ENCODE data around the gene RIC8A. TPM values are rescaled to one million over a fixed set of nuclear protein-coding genes. Genes with fewer than 3 reads are reported as not detected.

RIC8A gene
- total and polyA plus RNA-seq, 9 of the 15 experiments (the other 6 are each of a cell fraction or from before 2014, with no cell fraction given) = 10.7 to 108 (median 72.1) TPM

DNA sequence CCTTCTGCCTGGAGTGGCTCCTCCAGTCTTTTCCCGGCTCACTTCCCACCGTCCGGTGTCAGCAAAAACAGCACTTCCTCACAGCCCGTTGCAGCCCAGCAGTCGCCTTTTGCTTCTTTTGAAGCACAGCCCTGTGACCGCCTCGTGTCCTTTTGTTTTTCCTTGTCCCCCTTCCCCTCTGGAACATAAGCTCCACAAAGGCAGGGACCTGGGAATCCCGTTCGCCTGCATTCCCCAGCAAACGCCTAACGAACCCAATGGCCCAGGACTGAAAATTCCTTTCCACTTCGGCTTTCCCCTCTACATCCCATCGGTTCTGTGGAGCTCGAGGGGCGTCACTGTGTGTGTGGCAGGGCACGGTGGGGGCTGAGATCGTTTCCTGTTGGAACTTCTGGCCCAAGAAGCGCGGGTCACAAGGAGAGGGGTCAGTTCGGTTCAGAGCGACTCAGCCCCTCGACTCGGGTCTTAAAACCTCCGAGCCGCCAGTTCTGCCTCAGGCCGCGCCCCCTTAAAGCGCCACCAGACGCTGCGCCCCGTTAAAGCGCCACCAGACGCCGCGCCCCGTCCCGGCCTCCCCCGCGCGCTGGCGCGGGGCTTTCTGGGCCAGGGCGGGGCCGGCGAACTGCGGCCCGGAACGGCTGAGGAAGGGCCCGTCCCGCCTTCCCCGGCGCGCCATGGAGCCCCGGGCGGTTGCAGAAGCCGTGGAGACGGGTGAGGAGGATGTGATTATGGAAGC, 841 bp downstream of the RIC8A start (continued):
- TF ChIP-seq, protein P1, sequence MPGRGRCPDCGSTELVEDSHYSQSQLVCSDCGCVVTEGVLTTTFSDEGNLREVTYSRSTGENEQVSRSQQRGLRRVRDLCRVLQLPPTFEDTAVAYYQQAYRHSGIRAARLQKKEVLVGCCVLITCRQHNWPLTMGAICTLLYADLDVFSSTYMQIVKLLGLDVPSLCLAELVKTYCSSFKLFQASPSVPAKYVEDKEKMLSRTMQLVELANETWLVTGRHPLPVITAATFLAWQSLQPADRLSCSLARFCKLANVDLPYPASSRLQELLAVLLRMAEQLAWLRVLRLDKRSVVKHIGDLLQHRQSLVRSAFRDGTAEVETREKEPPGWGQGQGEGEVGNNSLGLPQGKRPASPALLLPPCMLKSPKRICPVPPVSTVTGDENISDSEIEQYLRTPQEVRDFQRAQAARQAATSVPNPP (IDR thresholded peaks at IDR 0.05; ENCODE audit: borderline replicate concordance, insufficient read depth, insufficient read length) = no peak
- TF ChIP-seq FOXK2 (conservative IDR thresholded peaks at IDR 0.05 in 1 of 2, IDR thresholded peaks at IDR 0.05 in 1 of 2; ENCODE audit: low read depth in 2 of 2) = no peak
- TF ChIP-seq RBM25 (IDR thresholded peaks at IDR 0.05; ENCODE audit: low read depth, low read length, severe bottlenecking) = no peak
- TF ChIP-seq POLR2AphosphoS5 (IDR thresholded peaks at IDR 0.05; ENCODE audit: control insufficient read depth, insufficient read depth, low read depth, low read length) = peak; percentile 67
- no peak for TF ChIP-seq GTF2A2 (tag; IDR thresholded peaks at IDR 0.05)
- TF ChIP-seq, protein P2, sequence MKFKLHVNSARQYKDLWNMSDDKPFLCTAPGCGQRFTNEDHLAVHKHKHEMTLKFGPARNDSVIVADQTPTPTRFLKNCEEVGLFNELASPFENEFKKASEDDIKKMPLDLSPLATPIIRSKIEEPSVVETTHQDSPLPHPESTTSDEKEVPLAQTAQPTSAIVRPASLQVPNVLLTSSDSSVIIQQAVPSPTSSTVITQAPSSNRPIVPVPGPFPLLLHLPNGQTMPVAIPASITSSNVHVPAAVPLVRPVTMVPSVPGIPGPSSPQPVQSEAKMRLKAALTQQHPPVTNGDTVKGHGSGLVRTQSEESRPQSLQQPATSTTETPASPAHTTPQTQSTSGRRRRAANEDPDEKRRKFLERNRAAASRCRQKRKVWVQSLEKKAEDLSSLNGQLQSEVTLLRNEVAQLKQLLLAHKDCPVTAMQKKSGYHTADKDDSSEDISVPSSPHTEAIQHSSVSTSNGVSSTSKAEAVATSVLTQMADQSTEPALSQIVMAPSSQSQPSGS (CRISPR knock-in tag; IDR thresholded peaks at IDR 0.05) = no peak
- TF ChIP-seq, protein P3, sequence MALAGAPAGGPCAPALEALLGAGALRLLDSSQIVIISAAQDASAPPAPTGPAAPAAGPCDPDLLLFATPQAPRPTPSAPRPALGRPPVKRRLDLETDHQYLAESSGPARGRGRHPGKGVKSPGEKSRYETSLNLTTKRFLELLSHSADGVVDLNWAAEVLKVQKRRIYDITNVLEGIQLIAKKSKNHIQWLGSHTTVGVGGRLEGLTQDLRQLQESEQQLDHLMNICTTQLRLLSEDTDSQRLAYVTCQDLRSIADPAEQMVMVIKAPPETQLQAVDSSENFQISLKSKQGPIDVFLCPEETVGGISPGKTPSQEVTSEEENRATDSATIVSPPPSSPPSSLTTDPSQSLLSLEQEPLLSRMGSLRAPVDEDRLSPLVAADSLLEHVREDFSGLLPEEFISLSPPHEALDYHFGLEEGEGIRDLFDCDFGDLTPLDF (CRISPR knock-in tag; IDR thresholded peaks at IDR 0.05) = no peak
- TF ChIP-seq GTF2F1 (IDR thresholded peaks at IDR 0.05; ENCODE audit: low read depth, low read length) = no peak
- no peak for TF ChIP-seq YBX1 (IDR thresholded peaks at IDR 0.05)
- no peak for TF ChIP-seq JUNB (CRISPR knock-in tag; conservative IDR thresholded peaks at IDR 0.05)
- TF ChIP-seq TGIF2 (CRISPR knock-in tag; IDR thresholded peaks at IDR 0.05) = no peak
- TF ChIP-seq, protein P4, sequence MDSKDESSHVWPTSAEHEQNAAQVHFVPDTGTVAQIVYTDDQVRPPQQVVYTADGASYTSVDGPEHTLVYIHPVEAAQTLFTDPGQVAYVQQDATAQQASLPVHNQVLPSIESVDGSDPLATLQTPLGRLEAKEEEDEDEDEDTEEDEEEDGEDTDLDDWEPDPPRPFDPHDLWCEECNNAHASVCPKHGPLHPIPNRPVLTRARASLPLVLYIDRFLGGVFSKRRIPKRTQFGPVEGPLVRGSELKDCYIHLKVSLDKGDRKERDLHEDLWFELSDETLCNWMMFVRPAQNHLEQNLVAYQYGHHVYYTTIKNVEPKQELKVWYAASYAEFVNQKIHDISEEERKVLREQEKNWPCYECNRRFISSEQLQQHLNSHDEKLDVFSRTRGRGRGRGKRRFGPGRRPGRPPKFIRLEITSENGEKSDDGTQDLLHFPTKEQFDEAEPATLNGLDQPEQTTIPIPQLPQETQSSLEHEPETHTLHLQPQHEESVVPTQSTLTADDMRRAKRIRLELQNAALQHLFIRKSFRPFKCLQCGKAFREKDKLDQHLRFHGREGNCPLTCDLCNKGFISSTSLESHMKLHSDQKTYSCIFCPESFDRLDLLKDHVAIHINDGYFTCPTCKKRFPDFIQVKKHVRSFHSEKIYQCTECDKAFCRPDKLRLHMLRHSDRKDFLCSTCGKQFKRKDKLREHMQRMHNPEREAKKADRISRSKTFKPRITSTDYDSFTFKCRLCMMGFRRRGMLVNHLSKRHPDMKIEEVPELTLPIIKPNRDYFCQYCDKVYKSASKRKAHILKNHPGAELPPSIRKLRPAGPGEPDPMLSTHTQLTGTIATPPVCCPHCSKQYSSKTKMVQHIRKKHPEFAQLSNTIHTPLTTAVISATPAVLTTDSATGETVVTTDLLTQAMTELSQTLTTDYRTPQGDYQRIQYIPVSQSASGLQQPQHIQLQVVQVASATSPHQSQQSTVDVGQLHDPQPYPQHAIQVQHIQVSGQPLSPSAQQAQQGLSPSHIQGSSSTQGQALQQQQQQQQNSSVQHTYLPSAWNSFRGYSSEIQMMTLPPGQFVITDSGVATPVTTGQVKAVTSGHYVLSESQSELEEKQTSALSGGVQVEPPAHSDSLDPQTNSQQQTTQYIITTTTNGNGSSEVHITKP (IDR thresholded peaks at IDR 0.05; ENCODE audit: partially characterized antibody) = no peak
- TF ChIP-seq CCNT2 (IDR thresholded peaks at IDR 0.05; ENCODE audit: borderline replicate concordance, extremely low read depth, insufficient read length, low read depth, low read length) = peak; percentile 93
- no peak for TF ChIP-seq RAD21 (CRISPR knock-in tag; conservative IDR thresholded peaks at IDR 0.05 in 1 of 2, IDR thresholded peaks at IDR 0.05 in 1 of 2)
- TF ChIP-seq, protein P5, sequence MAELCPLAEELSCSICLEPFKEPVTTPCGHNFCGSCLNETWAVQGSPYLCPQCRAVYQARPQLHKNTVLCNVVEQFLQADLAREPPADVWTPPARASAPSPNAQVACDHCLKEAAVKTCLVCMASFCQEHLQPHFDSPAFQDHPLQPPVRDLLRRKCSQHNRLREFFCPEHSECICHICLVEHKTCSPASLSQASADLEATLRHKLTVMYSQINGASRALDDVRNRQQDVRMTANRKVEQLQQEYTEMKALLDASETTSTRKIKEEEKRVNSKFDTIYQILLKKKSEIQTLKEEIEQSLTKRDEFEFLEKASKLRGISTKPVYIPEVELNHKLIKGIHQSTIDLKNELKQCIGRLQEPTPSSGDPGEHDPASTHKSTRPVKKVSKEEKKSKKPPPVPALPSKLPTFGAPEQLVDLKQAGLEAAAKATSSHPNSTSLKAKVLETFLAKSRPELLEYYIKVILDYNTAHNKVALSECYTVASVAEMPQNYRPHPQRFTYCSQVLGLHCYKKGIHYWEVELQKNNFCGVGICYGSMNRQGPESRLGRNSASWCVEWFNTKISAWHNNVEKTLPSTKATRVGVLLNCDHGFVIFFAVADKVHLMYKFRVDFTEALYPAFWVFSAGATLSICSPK (IDR thresholded peaks at IDR 0.05; ENCODE audit: borderline replicate concordance) = no peak
